Mammary epithelial cell (primary cell): ENCODE data around the gene ZNF584.

Experiments used
- CTCF ChIP-seq, 2 donors: IDR thresholded peaks in 1 of 2; conservative IDR thresholded peaks in 1 of 2; 2 replicates each; pipeline ENCODE4 v1.5.1; 2011 to 2012; ENCODE audit warnings: inconsistent platforms in 2 of 2, low read length in 2 of 2, mild to moderate bottlenecking in 2 of 2, control low read depth in 1 of 2, low read depth in 1 of 2; ENCODE audit not compliant: insufficient read depth in 1 of 2; ENCODE audit errors: extremely low read depth in 1 of 2
- EZH2 ChIP-seq: IDR thresholded peaks from 2 replicates; pipeline ENCODE4 v1.6.1; 2012; ENCODE audit warnings: low read length, inconsistent platforms, borderline replicate concordance

GRCh38 chr19:58440556-58440955 lies 32.1 kb downstream of the ZNF584 start:
- TF ChIP-seq EZH2 = no peak
- no peak for TF ChIP-seq CTCF (conservative IDR thresholded peaks at IDR 0.05 in 1 of 2, IDR thresholded peaks at IDR 0.05 in 1 of 2; ENCODE audit: extremely low read depth in 1 of 2, insufficient read depth in 1 of 2, low read depth in 1 of 2, low read length in 2 of 2)
